OCI-LY3 (cell line): ENCODE measurements around the gene EIF4E1B.

Source experiments
- CTCF ChIP-seq: fragments of 200-600, 300-600 bp; sonication (generic); IDR thresholded peaks from 2 replicates; pipeline ENCODE4 v1.5.1; 2014; ENCODE audit warnings: antibody characterized with exemption, low read length, low read depth
- EZH2phosphoT487 ChIP-seq: fragments of 200-600 bp; shearing (Covaris generic); IDR thresholded peaks from 2 replicates; pipeline ENCODE4 v1.6.1; 2018; ENCODE audit warnings: antibody characterized with exemption, mixed run types, low read depth

GRCh38 chr5:176664886-176665285 is 34.4 kb downstream of the EIF4E1B start:
- TF ChIP-seq CTCF (no peak), EZH2phosphoT487 (no peak)
